CMK (cell line): ENCODE results near the gene RTRAF.

Experiments used
- DNase-seq: peaks from one replicate; pipeline ENCODE4 v3.0.0-alpha.2; 2010; ENCODE audit warnings: low read depth

The RTRAF gene

DNA sequence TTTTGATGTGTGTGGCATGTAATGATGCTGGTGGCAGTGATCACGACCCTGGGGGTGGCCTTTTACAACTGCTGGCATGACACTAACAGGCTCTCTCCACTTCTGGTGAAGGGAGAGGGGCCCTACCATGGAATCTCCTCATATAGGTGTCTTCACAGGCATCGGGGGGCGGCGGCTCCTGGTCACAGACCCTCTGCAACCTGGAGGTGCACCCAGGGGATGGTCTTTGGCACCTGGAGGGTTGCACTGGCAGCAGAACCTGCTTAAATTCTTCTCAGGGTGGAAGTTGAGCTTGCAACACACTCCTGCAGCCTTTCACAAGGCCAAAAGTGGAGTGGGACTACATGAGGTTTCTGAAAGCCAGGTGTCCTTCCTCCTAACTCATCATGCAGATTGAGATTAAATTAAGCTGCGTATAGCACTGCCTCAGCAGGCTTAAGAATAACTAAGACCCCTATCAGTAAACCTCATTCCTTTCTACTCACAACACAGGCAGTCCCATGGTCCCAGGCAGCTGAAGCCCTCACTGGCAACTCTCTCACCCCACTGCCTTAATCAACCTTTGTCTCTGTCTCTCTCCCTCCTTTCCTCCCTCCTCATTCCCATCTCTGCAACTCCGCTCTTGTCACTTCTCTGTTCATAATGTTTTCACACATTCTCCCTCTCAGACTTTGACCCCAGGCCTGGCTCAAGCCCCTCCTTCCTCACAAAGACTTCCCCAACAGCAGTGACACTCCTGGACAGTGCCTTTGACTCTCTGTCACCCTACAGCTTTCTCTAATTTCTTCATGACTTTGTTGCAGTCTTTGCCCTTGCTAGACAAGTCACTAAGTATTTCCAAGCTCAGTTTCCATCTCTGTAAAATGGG is 60.6 kb downstream of the RTRAF start:
- no peak for DNase-seq

DNA sequence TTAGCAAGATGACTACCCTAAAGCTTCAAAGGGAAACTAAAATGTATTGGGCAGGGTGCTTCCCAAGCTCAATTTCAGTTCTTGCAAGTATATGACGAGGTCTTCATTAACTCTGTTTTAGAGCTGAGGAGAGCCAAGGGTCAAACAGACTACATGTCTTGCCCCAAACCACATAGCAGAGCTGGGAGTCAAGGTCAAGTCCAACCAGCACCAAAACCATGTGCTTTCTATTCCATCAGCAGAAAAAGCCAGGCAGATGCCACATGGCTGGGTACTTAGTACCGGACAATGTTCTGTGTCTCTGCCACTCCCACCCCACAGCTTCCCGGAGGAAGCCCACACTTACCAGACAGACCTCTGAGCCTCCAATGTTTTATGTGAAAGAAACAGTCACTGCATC is 61.9 kb downstream of the RTRAF start:
- DNase-seq: no peak

DNA sequence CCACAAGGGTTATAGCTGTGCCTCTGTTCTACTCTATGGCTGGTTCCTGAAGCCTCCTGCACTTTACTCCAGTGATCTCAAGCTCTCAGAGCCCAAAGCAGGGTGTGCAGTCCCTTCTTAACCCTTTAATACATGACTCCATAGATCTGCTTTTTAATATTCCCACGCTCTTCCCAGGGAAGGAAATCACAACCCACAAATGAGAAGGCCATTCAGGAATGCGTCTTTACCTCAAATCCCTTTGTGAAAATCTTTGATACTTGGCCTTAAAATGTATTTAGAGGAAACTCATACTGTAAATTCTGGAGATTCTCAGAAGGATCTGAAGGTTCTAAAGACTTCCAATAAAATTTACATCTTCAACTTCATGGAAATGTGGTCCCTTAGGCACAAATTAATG is 62.5 kb downstream of the RTRAF start:
- DNase-seq: no peak

DNA sequence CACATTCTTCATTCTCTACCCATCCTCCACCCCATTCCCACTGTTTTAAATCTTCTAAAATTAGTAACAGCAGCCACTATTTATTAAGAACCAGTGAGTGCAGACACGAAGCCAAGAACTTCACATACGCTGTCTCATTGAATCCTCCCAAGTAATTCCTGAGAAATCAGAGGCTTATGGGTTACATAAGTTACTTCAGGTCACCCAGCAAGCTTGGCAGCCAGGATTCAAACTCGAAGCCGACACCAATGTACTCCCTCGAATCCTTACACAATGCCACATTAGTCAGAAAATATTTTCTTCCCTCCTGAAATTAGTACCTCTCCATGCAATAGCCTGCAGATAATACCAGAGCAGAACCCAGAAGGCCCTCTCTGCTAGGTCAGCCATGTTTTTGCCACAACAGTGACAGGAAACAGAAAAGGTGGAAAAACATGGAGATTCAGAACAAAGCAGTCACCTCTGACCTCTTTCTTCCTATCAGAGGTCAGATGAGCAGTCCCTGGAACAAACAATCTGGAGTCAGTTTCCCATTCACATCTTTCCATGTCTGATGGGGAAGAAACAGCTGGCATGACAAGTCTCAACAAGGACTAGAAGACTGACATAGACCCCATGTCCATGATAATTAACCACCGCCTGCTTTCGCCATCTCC is 63.1 kb downstream of the RTRAF start:
- no peak for DNase-seq

DNA sequence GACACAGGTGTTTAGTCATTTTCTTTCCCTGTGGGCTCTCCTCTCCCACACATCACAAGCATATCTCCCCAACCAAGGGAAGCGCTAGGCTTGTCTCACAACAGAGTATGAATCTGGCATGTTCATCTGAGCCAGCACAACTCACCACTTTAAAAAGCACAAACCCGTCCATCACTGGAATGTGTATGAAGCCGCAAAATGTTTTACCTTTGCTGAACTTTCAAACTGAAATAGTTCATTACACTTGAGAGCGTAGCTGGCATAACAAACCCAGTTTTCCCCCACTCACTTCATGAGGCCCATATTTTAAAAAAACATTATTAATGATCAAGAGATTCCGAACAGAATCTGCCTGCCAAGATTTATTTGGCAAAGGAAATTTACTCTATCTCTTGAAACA is 63.7 kb downstream of the RTRAF start:
- no peak for DNase-seq

DNA sequence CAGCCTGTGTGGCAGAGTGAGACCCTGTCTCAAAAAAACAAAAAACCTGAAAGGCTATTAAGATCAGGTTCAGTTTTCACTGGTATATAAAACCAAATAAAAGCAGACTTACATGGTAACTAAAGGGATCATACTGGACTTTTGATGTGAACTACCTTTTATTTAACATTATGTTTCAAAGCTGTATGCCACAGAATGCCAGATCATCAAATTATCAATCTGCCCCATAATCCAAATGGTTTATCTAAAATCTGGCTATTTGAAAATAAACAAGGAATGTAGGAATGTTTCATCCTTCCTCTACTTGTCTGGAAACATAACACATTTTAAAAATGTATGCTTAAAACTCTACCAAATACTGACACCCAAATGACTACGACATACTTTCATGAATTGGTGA is 65.3 kb downstream of the RTRAF start:
- no peak for DNase-seq

DNA sequence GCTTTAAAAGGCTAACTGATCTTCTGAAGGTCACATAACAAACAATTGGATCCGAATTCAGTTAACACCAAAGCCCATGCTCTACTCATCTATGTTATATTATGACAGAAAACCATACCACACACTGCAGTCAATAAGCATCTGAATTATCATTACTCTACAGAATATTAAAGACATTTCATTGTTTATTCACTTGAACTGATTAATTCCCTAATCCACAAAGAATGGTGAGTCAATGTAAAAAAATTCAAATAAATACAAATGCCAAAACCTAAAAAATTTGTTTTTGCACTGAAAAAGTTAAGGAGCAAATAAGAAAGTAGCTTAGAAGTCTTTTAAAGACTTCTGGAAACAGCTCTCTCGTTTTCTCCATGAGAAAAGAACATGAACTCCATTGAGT is 65.8 kb downstream of the RTRAF start:
- DNase-seq: no peak

DNA sequence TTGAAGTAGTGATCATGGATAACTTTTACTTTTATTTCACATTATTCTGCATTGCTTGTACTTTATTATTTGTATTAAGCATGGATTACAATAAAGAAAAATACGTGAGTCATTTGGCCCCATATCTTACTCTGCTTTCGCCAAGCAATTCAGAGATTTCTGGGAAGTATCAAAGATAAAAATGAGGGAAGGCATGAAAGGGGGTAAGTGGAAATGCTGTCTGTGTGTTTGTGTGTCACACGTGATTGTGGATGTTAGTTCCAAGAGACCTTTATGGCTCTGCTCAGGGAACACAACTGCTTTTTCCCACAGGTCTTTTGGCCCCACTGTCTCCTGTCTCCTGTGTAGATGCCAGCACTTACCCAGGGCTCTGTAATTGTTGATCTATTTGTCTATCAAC is 69.0 kb downstream of the RTRAF start:
- DNase-seq: no peak

DNA sequence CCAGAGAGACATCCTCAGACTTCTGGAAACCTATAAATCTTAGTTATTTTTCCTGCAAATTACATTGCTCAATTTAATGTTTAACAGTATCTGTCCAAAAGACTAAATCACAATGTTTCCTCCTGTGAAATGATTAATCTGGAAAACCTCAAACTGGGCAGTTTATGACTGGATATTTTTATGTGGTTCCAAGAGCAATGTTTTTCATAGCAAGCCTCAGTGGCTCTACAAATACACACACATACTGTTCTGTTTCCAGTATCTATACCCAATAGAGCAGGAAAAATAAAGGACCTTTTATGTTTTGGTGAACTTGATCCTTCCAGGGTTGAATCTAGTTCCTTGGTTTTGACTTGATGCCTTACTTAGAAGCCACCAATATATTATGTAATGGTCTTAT is 70.3 kb downstream of the RTRAF start:
- DNase-seq: no peak

DNA sequence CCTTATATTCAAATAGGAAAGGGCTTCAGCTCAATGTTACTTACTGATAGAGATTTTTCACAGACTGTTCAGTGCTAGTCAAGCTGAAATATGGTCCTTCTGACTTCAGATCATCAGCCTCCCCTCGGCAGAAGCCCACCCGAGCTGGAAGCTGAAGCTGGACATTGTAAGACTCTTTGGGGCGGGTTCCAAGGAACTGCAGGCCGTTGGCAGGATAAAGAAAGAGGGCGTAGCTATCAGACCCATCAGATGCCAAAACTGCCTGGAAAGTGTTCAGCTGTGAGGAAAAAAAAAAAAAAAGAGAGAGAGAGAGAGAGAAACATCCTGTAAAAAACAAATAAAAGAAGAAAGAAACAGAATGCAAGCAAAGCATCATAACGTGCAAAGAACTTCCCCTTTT is 70.7 kb downstream of the RTRAF start:
- no peak for DNase-seq
